ENCODE data around the gene SAP130. TPM values are rescaled to one million over a fixed set of nuclear protein-coding genes. Genes with fewer than 3 reads are reported as not detected.

Gene SAP130
- total RNA-seq, 2 experiments from 2014 or later: 28.2 to 35.8 TPM

DNA sequence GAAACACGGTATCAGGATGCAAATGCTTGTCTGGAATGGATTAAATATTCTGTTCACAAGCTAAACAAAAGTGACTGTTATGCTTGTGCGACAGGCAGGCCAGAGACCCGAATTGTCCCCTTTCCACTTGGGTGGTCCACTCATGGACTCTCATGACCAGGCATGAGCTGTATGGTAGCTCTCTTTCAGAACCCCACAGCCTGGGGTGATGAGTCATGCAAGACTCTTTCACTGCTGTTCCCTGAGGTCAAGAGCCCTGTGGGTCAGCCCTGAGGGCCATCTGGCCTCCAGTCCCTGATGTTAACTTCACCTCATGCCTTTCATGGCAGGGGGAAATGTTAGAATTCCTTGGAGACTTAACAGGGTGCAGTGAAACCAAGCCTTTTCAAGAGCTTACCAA lies 13.7 kb upstream of the SAP130 start:
- CTCF ChIA-PET: interaction anchor here (0.6 to 1.3 kb wide), 3 partner anchors 9 to 12 kb away, joined by 3 to 4 read pairs (median 3); no protein-coding TSS in a partner anchor
- H3K36me3 Mint-ChIP-seq (ENCODE audit: low read depth): peaks cover 11% of the 10 kb centered on the region
- H3K9me3 Mint-ChIP-seq (ENCODE audit: low read depth): peaks cover 27% of the 10 kb centered on the region
- no peak overlapping the region for H3K4me3 Mint-ChIP-seq
- POLR2A ChIA-PET: no interaction called here
- peaks cover 2% of the 10 kb centered on the region for H3K27me3 Mint-ChIP-seq
- ATAC-seq: no peak
- no peak overlapping the region for H3K27ac Mint-ChIP-seq
- no peaks in the 10 kb centered on the region for H3K4me1 Mint-ChIP-seq
- no peak for DNase-seq
- intact Hi-C loops (cut with DNase I, micrococcal nuclease): no loop called here

DNA sequence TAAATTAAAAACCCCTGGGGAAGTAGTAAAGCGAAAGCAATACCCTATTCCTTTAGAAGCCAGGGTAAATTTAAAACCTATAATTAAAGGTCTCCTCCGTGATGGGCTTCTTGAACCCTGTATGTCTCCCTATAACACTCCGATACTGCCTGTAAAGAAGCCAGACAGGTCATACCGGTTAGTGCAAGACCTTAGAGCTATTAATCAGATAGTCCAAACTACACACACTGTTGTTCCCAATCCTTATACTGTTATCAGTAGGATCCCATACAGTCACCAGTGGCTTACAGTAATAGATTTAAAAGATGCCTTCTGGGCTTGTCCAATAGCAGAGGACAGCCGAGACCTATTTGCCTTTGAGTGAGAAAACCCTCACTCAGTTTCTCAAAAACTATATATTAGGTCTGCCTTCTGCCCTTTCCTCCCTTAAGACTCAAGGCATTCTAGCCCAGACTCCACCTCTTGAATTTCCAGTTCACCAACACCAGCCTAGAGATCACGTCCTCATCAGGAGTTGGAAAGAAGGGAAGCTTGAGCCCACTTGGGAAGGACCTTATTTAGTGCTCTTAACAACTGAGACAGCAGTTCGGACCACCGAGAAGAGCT lies 12.4 kb upstream of the SAP130 start:
- intact Hi-C loops (cut with DNase I, micrococcal nuclease): no loop called here
- H3K27ac Mint-ChIP-seq: no peak overlapping the region
- DNase-seq (no peak), ATAC-seq (no peak)
- H3K9me3 Mint-ChIP-seq (ENCODE audit: low read depth): peaks cover 30% of the 10 kb centered on the region
- H3K4me3 Mint-ChIP-seq: no peak overlapping the region
- H3K4me1 Mint-ChIP-seq: no peaks in the 10 kb centered on the region
- POLR2A ChIA-PET: no interaction called here
- CTCF ChIA-PET: interaction anchor here (0.6 kb wide), 2 partner anchors 51 to 124 kb away, joined by 3 to 4 read pairs; no protein-coding TSS in a partner anchor
- H3K36me3 Mint-ChIP-seq (ENCODE audit: low read depth): peaks cover 11% of the 10 kb centered on the region
- H3K27me3 Mint-ChIP-seq: peaks cover 2% of the 10 kb centered on the region

- Mint-ChIP-seq H3K4me3 (no peak overlapping the region), H3K27ac (no peak overlapping the region), H3K36me3 (ENCODE audit: low read depth) (peaks cover 11% of the 10 kb centered on the region), H3K27me3 (peaks cover 2% of the 10 kb centered on the region), H3K9me3 (ENCODE audit: low read depth) (peaks cover 30% of the 10 kb centered on the region), H3K4me1 (no peaks in the 10 kb centered on the region)
- POLR2A ChIA-PET: no interaction called here
- intact Hi-C loops (cut with DNase I, micrococcal nuclease): no loop called here
- DNase-seq: no peak
- no peak for ATAC-seq
- CTCF ChIA-PET: no interaction called here
These were observed 11.7 kb upstream of the SAP130 start for GRCh38 chr2:128039535-128039934.

GRCh38 chr2:128038411-128038810 lies 10.6 kb upstream of the SAP130 start:
- H3K27ac Mint-ChIP-seq: no peak overlapping the region
- CTCF ChIA-PET: no interaction called here

GRCh38 chr2:128037649-128038048 lies 9.8 kb upstream of the SAP130 start:
- intact Hi-C loops (cut with DNase I, micrococcal nuclease): no loop called here
- H3K36me3 Mint-ChIP-seq (ENCODE audit: low read depth): peaks cover 8% of the 10 kb centered on the region
- POLR2A ChIA-PET: no interaction called here
- H3K27me3 Mint-ChIP-seq: no peaks in the 10 kb centered on the region
- CTCF ChIA-PET: no interaction called here
- no peak overlapping the region for H3K4me3 Mint-ChIP-seq
- H3K27ac Mint-ChIP-seq: no peak overlapping the region
- H3K4me1 Mint-ChIP-seq: no peaks in the 10 kb centered on the region
- ATAC-seq (no peak), DNase-seq (no peak)
- peaks cover 19% of the 10 kb centered on the region for H3K9me3 Mint-ChIP-seq (ENCODE audit: low read depth)

More at GRCh38 chr2:128038411-128038810, 10.6 kb upstream of the SAP130 start:
- H3K27me3 Mint-ChIP-seq: peaks cover 2% of the 10 kb centered on the region
- no peak for ATAC-seq
- intact Hi-C loops (cut with DNase I, micrococcal nuclease): no loop called here
- H3K36me3 Mint-ChIP-seq (ENCODE audit: low read depth): peaks cover 11% of the 10 kb centered on the region
- H3K4me3 Mint-ChIP-seq: no peak overlapping the region
- H3K9me3 Mint-ChIP-seq (ENCODE audit: low read depth): peaks cover 25% of the 10 kb centered on the region
- DNase-seq: no peak
- POLR2A ChIA-PET: no interaction called here
- no peaks in the 10 kb centered on the region for H3K4me1 Mint-ChIP-seq

DNA sequence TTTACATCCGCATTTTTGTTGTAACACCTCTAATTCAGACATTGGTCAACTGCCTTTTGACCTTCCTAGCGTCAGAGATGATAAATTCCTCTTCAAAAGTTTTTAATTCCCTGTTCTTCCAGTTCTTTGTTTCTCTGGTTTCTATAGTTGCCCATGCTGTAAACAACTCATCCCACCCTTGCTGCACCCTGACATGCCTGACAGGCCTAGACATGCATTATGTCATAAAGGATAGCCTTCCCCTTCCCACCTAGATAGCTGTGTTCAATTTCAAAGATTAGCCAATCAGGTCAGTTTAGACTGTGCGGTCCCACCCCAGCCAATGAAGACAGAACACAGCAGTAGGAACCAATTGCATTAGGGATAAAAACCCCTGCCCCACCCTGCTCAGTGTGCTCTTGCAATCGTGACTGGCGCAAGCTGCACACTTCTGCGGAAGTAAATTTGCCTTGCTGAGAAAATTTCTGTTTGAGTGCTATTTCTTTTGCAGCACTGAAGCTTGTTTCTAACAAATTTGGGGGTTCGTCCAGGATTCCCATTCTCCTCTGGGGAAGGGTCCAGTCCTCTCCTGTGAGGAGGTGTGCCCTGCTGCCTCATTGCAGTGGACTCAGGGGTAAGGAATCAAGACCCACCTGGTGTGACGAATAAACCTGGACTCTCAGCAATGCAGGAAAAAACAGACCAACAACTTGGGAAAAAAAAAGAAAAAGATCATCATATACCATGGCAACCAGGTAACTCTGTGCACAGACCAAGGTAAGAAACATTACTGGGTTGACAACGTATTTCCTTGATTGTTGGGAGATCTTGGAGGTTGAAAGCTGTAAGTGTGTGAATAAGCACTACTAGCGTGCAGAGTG lies 9.1 kb upstream of the SAP130 start:
- CTCF ChIA-PET: no interaction called here
- no peak overlapping the region for H3K4me3 Mint-ChIP-seq
- ATAC-seq (no peak), DNase-seq (no peak)
- POLR2A ChIA-PET: no interaction called here
- H3K36me3 Mint-ChIP-seq (ENCODE audit: low read depth): peaks cover 5% of the 10 kb centered on the region
- H3K27me3 Mint-ChIP-seq: no peaks in the 10 kb centered on the region
- no peaks in the 10 kb centered on the region for H3K4me1 Mint-ChIP-seq
- H3K27ac Mint-ChIP-seq: no peak overlapping the region
- intact Hi-C loops (cut with DNase I, micrococcal nuclease): no loop called here
- peaks cover 16% of the 10 kb centered on the region for H3K9me3 Mint-ChIP-seq (ENCODE audit: low read depth)

DNA sequence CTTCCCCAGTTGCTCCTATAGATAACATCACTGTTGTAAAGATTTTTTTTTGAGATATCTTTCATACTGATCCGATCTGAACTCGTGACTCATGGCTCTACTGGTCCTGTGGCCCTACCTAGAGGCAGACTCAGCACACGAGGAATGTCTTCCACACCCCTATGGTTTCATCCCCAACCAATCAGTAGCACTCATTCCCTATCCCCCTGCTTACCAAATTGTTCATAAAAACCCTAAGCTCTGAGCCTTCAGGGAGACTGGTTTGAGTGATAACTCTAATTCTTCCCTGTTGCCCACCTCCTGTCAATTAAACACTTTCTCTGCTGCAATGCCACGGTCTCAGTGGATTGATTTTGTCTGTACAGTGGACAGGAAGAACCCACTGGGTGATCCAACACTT lies 4.2 kb upstream of the SAP130 start:
- Mint-ChIP-seq H3K27me3 (no peaks in the 10 kb centered on the region), H3K9me3 (ENCODE audit: low read depth) (peaks cover 7% of the 10 kb centered on the region), H3K4me3 (no peak overlapping the region), H3K27ac (no peak overlapping the region), H3K4me1 (peaks cover 5% of the 10 kb centered on the region), H3K36me3 (ENCODE audit: low read depth) (peaks cover 3% of the 10 kb centered on the region)
- ATAC-seq (no peak), DNase-seq (no peak)
- ChIA-PET CTCF (interaction anchor here (0.6 kb wide), 2 partner anchors 9 to 61 kb away, joined by 3 read pairs; no protein-coding TSS in a partner anchor), POLR2A (no interaction called here)
- intact Hi-C loops (cut with DNase I, micrococcal nuclease): no loop called here

DNA sequence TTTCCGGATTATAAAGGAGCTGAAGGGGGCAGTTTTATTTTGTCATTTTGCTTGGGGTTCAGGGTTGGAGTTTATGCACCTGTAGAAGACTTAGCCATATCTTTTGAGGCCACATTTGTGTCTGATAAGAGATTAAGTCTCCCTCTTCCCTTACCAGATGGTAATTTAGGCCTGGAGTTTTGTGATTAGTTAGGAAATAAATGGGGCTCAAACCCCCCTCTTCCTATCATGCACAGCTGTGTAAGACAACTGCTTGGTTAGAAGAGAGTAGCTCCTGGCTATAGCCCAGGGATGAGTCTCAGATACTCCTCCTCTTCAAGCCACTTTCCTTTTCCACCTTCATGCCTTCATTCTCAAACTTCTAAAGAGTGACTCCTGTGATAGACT lies 802 bp upstream of the SAP130 start:
- peak overlapping the region; percentile 74 for H3K4me3 Mint-ChIP-seq

DNA sequence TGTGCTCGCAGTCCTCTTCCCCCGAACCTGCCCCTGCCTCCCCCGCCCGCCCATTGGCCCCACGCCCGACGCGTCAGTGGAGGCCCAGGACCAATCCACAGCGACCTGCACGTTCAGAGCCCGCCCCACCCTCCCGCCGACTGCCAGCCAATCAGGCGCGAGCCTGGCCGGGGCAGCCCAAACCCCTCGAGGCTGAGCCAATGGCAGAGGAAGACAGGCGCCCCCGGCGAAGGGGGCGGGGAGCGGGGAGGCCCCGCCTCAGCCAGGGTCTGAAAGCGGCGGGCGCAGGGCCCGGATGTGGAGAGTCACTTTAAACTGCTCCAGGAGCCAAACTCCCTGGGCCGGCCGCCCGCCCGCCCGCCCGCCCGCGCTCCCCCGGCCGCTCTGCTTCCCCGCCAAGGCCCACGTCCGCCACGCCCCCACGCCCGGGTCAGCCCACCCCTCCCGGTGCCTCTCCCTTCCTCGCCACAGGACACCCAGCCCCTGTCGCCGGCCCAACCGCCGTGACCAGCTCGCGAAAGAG lies 520 bp downstream of the SAP130 start:
- intact Hi-C loops (cut with DNase I, micrococcal nuclease): loop anchor here (1.0 to 10.0 kb wide), 10 partner anchors 64 to 1847 kb away; partner anchors contain the start of genes ERCC3 (in 1 of the 2), GYPC (in 1 of the 2), SFT2D3 (in 1 of the 2) and UGGT1 (in 1 of the 2)
- peaks cover 9% of the 10 kb centered on the region for H3K36me3 Mint-ChIP-seq (ENCODE audit: low read depth)
- DNase-seq: peak; percentile 100
- POLR2A ChIA-PET: interaction anchor here (0.9 kb wide), 1 partner anchor 501 kb away, joined by 3 read pairs; the partner anchor contains the start of gene IWS1
- peak overlapping the region; percentile 93 for H3K4me3 Mint-ChIP-seq
- no peaks in the 10 kb centered on the region for H3K9me3 Mint-ChIP-seq (ENCODE audit: low read depth)
- peak; percentile 90 for ATAC-seq
- CTCF ChIA-PET: no interaction called here
- H3K4me1 Mint-ChIP-seq: peaks cover 13% of the 10 kb centered on the region
- no peaks in the 10 kb centered on the region for H3K27me3 Mint-ChIP-seq
- H3K27ac Mint-ChIP-seq: peak overlapping the region; percentile 53

More for the DNA sequence above, 802 bp upstream of the SAP130 start:
- POLR2A ChIA-PET: interaction anchor here (0.9 kb wide), 1 partner anchor 34 kb away, joined by 3 read pairs; no protein-coding TSS in a partner anchor
- Mint-ChIP-seq H3K27me3 (no peaks in the 10 kb centered on the region), H3K27ac (no peak overlapping the region), H3K9me3 (ENCODE audit: low read depth) (no peaks in the 10 kb centered on the region), H3K4me1 (peaks cover 13% of the 10 kb centered on the region), H3K36me3 (ENCODE audit: low read depth) (peaks cover 5% of the 10 kb centered on the region)
- CTCF ChIA-PET: interaction anchor here (0.6 to 1.2 kb wide), 4 partner anchors 16 to 222 kb away, joined by 3 to 4 read pairs (median 3); partner anchors contain the start of gene UGGT1
- intact Hi-C loops (cut with DNase I, micrococcal nuclease): loop anchor here (1.0 to 10.0 kb wide), 13 partner anchors 63 to 1846 kb away; partner anchors contain the start of genes GYPC (in 1 of the 2), HS6ST1 (in 1 of the 2), IWS1 (in 1 of the 2) and POLR2D (in 1 of the 2)
- ATAC-seq: no peak
- no peak for DNase-seq

DNA sequence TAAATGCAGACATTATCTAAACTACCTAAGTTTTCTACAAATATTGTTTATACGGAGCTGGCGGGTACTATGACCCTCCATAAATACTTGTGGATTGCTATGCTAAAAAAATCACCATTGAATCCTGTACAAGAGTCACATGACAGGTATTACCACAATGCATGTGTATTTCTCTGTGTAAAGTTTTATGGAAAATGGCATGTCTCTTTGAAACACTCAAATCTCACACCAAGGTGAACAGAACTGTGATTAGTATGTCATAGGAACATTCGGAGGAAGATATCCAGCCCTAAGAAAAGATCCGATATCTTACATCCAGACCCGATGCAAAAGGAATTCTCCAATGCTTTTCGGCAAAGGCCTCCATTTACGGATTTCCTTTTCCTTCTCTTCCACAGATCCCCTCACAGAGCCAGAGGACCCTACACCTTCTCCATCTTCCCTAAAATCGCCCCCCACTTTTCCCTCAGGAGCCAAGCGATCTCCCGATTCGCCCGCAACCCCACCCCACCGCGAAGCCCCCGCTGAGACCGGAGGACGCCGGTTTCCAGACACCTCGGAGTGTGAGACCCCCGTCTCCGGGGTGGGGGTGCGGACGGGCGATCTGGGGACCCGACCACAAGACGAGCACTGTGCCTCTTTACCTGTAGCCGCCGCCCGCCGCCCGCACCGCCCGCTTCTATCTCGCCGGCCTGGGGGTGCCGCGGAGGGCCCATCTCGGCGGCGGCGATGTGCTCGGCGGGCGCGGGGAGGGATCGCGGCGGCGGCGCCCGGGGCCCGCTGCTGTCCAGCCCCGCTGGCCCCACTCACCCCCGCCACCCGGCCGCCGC lies 1.2 kb downstream of the SAP130 start:
- Mint-ChIP-seq H3K27me3 (no peaks in the 10 kb centered on the region), H3K4me1 (peaks cover 13% of the 10 kb centered on the region), H3K27ac (peak overlapping the region; percentile 70), H3K9me3 (ENCODE audit: low read depth) (no peaks in the 10 kb centered on the region), H3K36me3 (ENCODE audit: low read depth) (peaks cover 11% of the 10 kb centered on the region), H3K4me3 (peak overlapping the region; percentile 93)
- no peak for ATAC-seq
- intact Hi-C loops (cut with DNase I, micrococcal nuclease): loop anchor here (1.0 to 10.0 kb wide), 10 partner anchors 65 to 1848 kb away; partner anchors contain the start of genes ERCC3 (in 1 of the 2), GYPC (in 1 of the 2), SFT2D3 (in 1 of the 2) and UGGT1 (in 1 of the 2)
- POLR2A ChIA-PET: no interaction called here
- CTCF ChIA-PET: no interaction called here
- no peak for DNase-seq
